Activated CD8-positive, alpha-beta T cell treated with anti-CD3 and anti-CD28 coated beads, Interleukin-2, amount 10 ng/mL, durations not matched to agents 7 days and 5 days (primary cell): ENCODE results near the gene MAP4K2. TPM values are rescaled to one million over a fixed set of nuclear protein-coding genes. Genes with fewer than 3 reads are reported as not detected.
A peak's percentile ranks its signal among the peaks of the same experiment; 100 is the strongest.

ENCODE experiments used
- ATAC-seq: fragments of 150-1000 bp; cut with Tn5 transposase; one replicate; pipeline ENCODE4 v1.10.0; 2021; ENCODE audit warnings: moderate library complexity
- CTCF ChIA-PET: fragments of 350-600 bp; sonication (Branson Sonifier 250); formaldehyde crosslinking; loops from one replicate; lab custom pipeline; 2021; ENCODE audit warnings: antibody characterized with exemption; lab: Charles Lee
- POLR2A ChIA-PET: fragments of 350-600 bp; sonication (Branson Sonifier 250); formaldehyde crosslinking; loops from one replicate; lab custom pipeline; 2021; ENCODE audit warnings: antibody characterized with exemption; lab: Charles Lee
- DNase-seq: peaks from one replicate; pipeline ENCODE4 v3.0.0-alpha.2; 2020
- H3K27ac Mint-ChIP-seq: one replicate; pipeline ENCODE4 v1.8.0; 2021; ENCODE audit warnings: mild to moderate bottlenecking, mixed read lengths
- H3K27me3 Mint-ChIP-seq: one replicate; pipeline ENCODE4 v1.8.0; 2021; ENCODE audit warnings: low read depth, mixed read lengths
- H3K36me3 Mint-ChIP-seq: one replicate; pipeline ENCODE4 v1.8.0; 2021; ENCODE audit warnings: low read depth, mixed read lengths
- H3K4me1 Mint-ChIP-seq: one replicate; pipeline ENCODE4 v1.8.0; 2021; ENCODE audit warnings: low read depth, mixed read lengths
- H3K4me3 Mint-ChIP-seq: one replicate; pipeline ENCODE4 v1.8.0; 2021; ENCODE audit warnings: mild to moderate bottlenecking, mixed read lengths
- H3K9me3 Mint-ChIP-seq: one replicate; pipeline ENCODE4 v1.8.0; 2022; ENCODE audit warnings: mixed read lengths; ENCODE audit not compliant: insufficient read depth
- total RNA-seq, 2 experiments: library from RNA; stranded (reverse); gene quantifications; one replicate each; pipeline ENCODE4 v1.2.3, GENCODE V29; 2021

Gene MAP4K2
- total RNA-seq, 2 experiments from 2014 or later, result 84.2 to 90.2 TPM

GRCh38 chr11:64836448-64837072, 33.5 kb upstream of the MAP4K2 start:
- POLR2A ChIA-PET, result no interaction called here
- no peak for ATAC-seq
- DNase-seq, result no peak
- peaks cover 12% of the 10 kb centered on the region for H3K4me1 Mint-ChIP-seq
- H3K9me3 Mint-ChIP-seq, result no peaks in the 10 kb centered on the region
- peak overlapping the region; percentile 52 for H3K27ac Mint-ChIP-seq
- H3K27me3 Mint-ChIP-seq, result no peaks in the 10 kb centered on the region
- no peak overlapping the region for H3K4me3 Mint-ChIP-seq
- CTCF ChIA-PET, result interaction anchor here (1.5 to 3.8 kb wide), 2 partner anchors 10 to 34 kb away, joined by 3 to 31 read pairs; partner anchors contain the start of gene CDC42BPG
- no peaks in the 10 kb centered on the region for H3K36me3 Mint-ChIP-seq

- CTCF ChIA-PET, result interaction anchor here (0.8 to 3.8 kb wide), 3 partner anchors 10 to 52 kb away, joined by 3 to 31 read pairs (median 3); partner anchors contain the start of gene CDC42BPG
- Mint-ChIP-seq H3K4me1 (peaks cover 12% of the 10 kb centered on the region), H3K27ac (no peak overlapping the region), H3K4me3 (no peak overlapping the region), H3K9me3 (no peaks in the 10 kb centered on the region), H3K36me3 (no peaks in the 10 kb centered on the region), H3K27me3 (no peaks in the 10 kb centered on the region)
- DNase-seq, result no peak
- no peak for ATAC-seq
- POLR2A ChIA-PET, result no interaction called here
Measured at GRCh38 chr11:64835616-64836447, 32.8 kb upstream of the MAP4K2 start.

GRCh38 chr11:64834723-64835615, 32.0 kb upstream of the MAP4K2 start:
- DNase-seq (no peak), ATAC-seq (no peak)
- Mint-ChIP-seq H3K27me3 (no peaks in the 10 kb centered on the region), H3K9me3 (no peaks in the 10 kb centered on the region), H3K4me3 (no peak overlapping the region), H3K4me1 (peaks cover 12% of the 10 kb centered on the region), H3K36me3 (no peaks in the 10 kb centered on the region), H3K27ac (no peak overlapping the region)
- ChIA-PET POLR2A (interaction anchor here (1.0 kb wide), 1 partner anchor 671 kb away, joined by 3 read pairs; no protein-coding TSS in a partner anchor), CTCF (interaction anchor here (0.8 to 3.8 kb wide), 2 partner anchors 11 to 53 kb away, joined by 3 to 31 read pairs; partner anchors contain the start of gene CDC42BPG)

GRCh38 chr11:64834031-64834722, 31.2 kb upstream of the MAP4K2 start:
- ATAC-seq, result no peak
- ChIA-PET POLR2A (interaction anchor here (1.0 kb wide), 1 partner anchor 672 kb away, joined by 3 read pairs; no protein-coding TSS in a partner anchor), CTCF (interaction anchor here (3.8 kb wide), 1 partner anchor 12 kb away, joined by 31 read pairs; the partner anchor contains the start of gene CDC42BPG)
- Mint-ChIP-seq H3K36me3 (no peaks in the 10 kb centered on the region), H3K4me3 (no peak overlapping the region), H3K27me3 (no peaks in the 10 kb centered on the region), H3K27ac (no peak overlapping the region), H3K4me1 (peaks cover 12% of the 10 kb centered on the region), H3K9me3 (no peaks in the 10 kb centered on the region)
- no peak for DNase-seq

GRCh38 chr11:64833509-64833908, 30.5 kb upstream of the MAP4K2 start:
- no peak for DNase-seq
- Mint-ChIP-seq H3K27ac (no peak overlapping the region), H3K27me3 (no peaks in the 10 kb centered on the region), H3K4me3 (no peak overlapping the region), H3K36me3 (no peaks in the 10 kb centered on the region), H3K9me3 (no peaks in the 10 kb centered on the region), H3K4me1 (peaks cover 12% of the 10 kb centered on the region)
- no peak for ATAC-seq
- CTCF ChIA-PET, result interaction anchor here (3.8 kb wide), 1 partner anchor 13 kb away, joined by 31 read pairs; the partner anchor contains the start of gene CDC42BPG
- POLR2A ChIA-PET, result no interaction called here

- Mint-ChIP-seq H3K9me3 (no peaks in the 10 kb centered on the region), H3K4me3 (no peak overlapping the region), H3K36me3 (no peaks in the 10 kb centered on the region), H3K27ac (no peak overlapping the region), H3K27me3 (no peaks in the 10 kb centered on the region), H3K4me1 (peaks cover 12% of the 10 kb centered on the region)
- POLR2A ChIA-PET, result no interaction called here
- CTCF ChIA-PET, result interaction anchor here (3.8 kb wide), 1 partner anchor 13 kb away, joined by 31 read pairs; the partner anchor contains the start of gene CDC42BPG
- no peak for ATAC-seq
- no peak for DNase-seq
Measured at GRCh38 chr11:64833198-64833502, 30.1 kb upstream of the MAP4K2 start.

GRCh38 chr11:64832467-64833197, 29.6 kb upstream of the MAP4K2 start:
- Mint-ChIP-seq H3K36me3 (no peaks in the 10 kb centered on the region), H3K9me3 (no peaks in the 10 kb centered on the region), H3K4me3 (no peak overlapping the region), H3K4me1 (peaks cover 10% of the 10 kb centered on the region), H3K27ac (no peak overlapping the region), H3K27me3 (no peaks in the 10 kb centered on the region)
- POLR2A ChIA-PET, result no interaction called here
- CTCF ChIA-PET, result no interaction called here
- ATAC-seq, result no peak
- DNase-seq, result no peak

- ATAC-seq (no peak), DNase-seq (no peak)
- ChIA-PET POLR2A (no interaction called here), CTCF (interaction anchor here (1.1 kb wide), 1 partner anchor 143 kb away, joined by 3 read pairs; no protein-coding TSS in a partner anchor)
- Mint-ChIP-seq H3K9me3 (no peaks in the 10 kb centered on the region), H3K4me1 (no peaks in the 10 kb centered on the region), H3K27ac (no peak overlapping the region), H3K4me3 (no peak overlapping the region), H3K27me3 (no peaks in the 10 kb centered on the region), H3K36me3 (no peaks in the 10 kb centered on the region)
Measured at GRCh38 chr11:64831411-64831891, 28.4 kb upstream of the MAP4K2 start.

GRCh38 chr11:64829536-64830251, 26.7 kb upstream of the MAP4K2 start:
- ATAC-seq (no peak), DNase-seq (no peak)
- no peaks in the 10 kb centered on the region for H3K27me3 Mint-ChIP-seq
- H3K36me3 Mint-ChIP-seq, result no peaks in the 10 kb centered on the region
- no peaks in the 10 kb centered on the region for H3K9me3 Mint-ChIP-seq
- no peak overlapping the region for H3K4me3 Mint-ChIP-seq
- ChIA-PET CTCF (interaction anchor here (1.0 kb wide), 1 partner anchor 14 kb away, joined by 3 read pairs; no protein-coding TSS in a partner anchor), POLR2A (no interaction called here)
- no peaks in the 10 kb centered on the region for H3K4me1 Mint-ChIP-seq
- H3K27ac Mint-ChIP-seq, result no peak overlapping the region

- ATAC-seq, result no peak
- Mint-ChIP-seq H3K27ac (no peak overlapping the region), H3K27me3 (no peaks in the 10 kb centered on the region), H3K9me3 (no peaks in the 10 kb centered on the region), H3K4me3 (no peak overlapping the region), H3K4me1 (no peaks in the 10 kb centered on the region), H3K36me3 (no peaks in the 10 kb centered on the region)
- DNase-seq, result no peak
- ChIA-PET CTCF (no interaction called here), POLR2A (no interaction called here)
Measured at GRCh38 chr11:64827451-64827839, 24.4 kb upstream of the MAP4K2 start.
